ENCODE data around the gene PSMD2.

The PSMD2 gene

GRCh38 chr3:184328516-184328915 is 29.5 kb downstream of the PSMD2 start:
- no peak for TF ChIP-seq CTCF (conservative IDR thresholded peaks at IDR 0.05; ENCODE audit: low read depth, low read length)
- no peak for DNase-seq (ENCODE audit: low read depth)
- no peak overlapping the region for H3K4me3 ChIP-seq (ENCODE audit: low read length)

GRCh38 chr3:184332370-184333090 is 33.5 kb downstream of the PSMD2 start:
- no peak for TF ChIP-seq CTCF (conservative IDR thresholded peaks at IDR 0.05; ENCODE audit: low read depth, low read length)
- no peak for DNase-seq (ENCODE audit: low read depth)
- no peak overlapping the region for H3K4me3 ChIP-seq (ENCODE audit: low read length)

GRCh38 chr3:184333190-184333589 is 34.1 kb downstream of the PSMD2 start:
- no peak for DNase-seq (ENCODE audit: low read depth)
- H3K4me3 ChIP-seq (ENCODE audit: low read length), result no peak overlapping the region
- no peak for TF ChIP-seq CTCF (conservative IDR thresholded peaks at IDR 0.05; ENCODE audit: low read depth, low read length)

GRCh38 chr3:184333700-184334099 is 34.7 kb downstream of the PSMD2 start:
- H3K4me3 ChIP-seq (ENCODE audit: low read length), result no peak overlapping the region
- no peak for TF ChIP-seq CTCF (conservative IDR thresholded peaks at IDR 0.05; ENCODE audit: low read depth, low read length)
- no peak for DNase-seq (ENCODE audit: low read depth)

GRCh38 chr3:184334470-184335158 is 35.6 kb downstream of the PSMD2 start:
- DNase-seq (ENCODE audit: low read depth), result no peak
- TF ChIP-seq CTCF (conservative IDR thresholded peaks at IDR 0.05; ENCODE audit: low read depth, low read length), result no peak
- no peak overlapping the region for H3K4me3 ChIP-seq (ENCODE audit: low read length)

- peak overlapping the region; percentile 64 for H3K4me3 ChIP-seq (ENCODE audit: low read length)
- DNase-seq (ENCODE audit: low read depth), result no peak
- TF ChIP-seq CTCF (conservative IDR thresholded peaks at IDR 0.05; ENCODE audit: low read depth, low read length), result no peak
Measured at GRCh38 chr3:184335291-184335660, 36.2 kb downstream of the PSMD2 start.
